Smooth muscle cell (in vitro differentiated cells): Measurements from ENCODE around the gene SLC35B2. TPM values are rescaled to one million over a fixed set of nuclear protein-coding genes. Genes with fewer than 3 reads are reported as not detected.

Source experiments
- DNase-seq: peaks from one replicate; lab custom pipeline; 2025; ENCODE audit not compliant: unreplicated experiment; lab: John Stamatoyannopoulos, UW
- H2AFZ ChIP-seq: fragments of 200-600 bp; sonication (generic); 2 replicates; pipeline ENCODE4 v1.6.0; 2016; ENCODE audit warnings: antibody characterized with exemption, low read depth, mild to moderate bottlenecking
- H3F3A ChIP-seq: fragments of 200-600 bp; sonication (generic); 2 replicates; pipeline ENCODE4 v1.6.0; 2017; ENCODE audit warnings: antibody characterized with exemption, low read depth
- H3K27ac ChIP-seq: fragments of 200-600 bp; sonication (generic); 2 replicates; pipeline ENCODE4 v1.5.1; 2016; ENCODE audit warnings: low read depth, mild to moderate bottlenecking
- H3K27me3 ChIP-seq: fragments of 200-600 bp; sonication (generic); 2 replicates; pipeline ENCODE4 v1.6.1; 2016; ENCODE audit warnings: low read depth, mild to moderate bottlenecking
- H3K36me3 ChIP-seq: fragments of 200-600 bp; sonication (generic); 2 replicates; pipeline ENCODE4 v1.5.1; 2016; ENCODE audit warnings: low read depth
- H3K4me1 ChIP-seq: fragments of 200-600 bp; sonication (generic); 2 replicates; pipeline ENCODE4 v1.5.1; 2016; ENCODE audit warnings: low read depth
- H3K4me2 ChIP-seq: fragments of 200-600 bp; sonication (generic); 2 replicates; pipeline ENCODE4 v1.6.0; 2016; ENCODE audit warnings: mild to moderate bottlenecking
- H3K4me3 ChIP-seq: fragments of 200-600 bp; sonication (generic); 2 replicates; pipeline ENCODE4 v1.5.1; 2016; ENCODE audit warnings: mild to moderate bottlenecking
- H3K79me2 ChIP-seq: fragments of 200-600 bp; sonication (generic); 2 replicates; pipeline ENCODE4 v1.6.0; 2016; ENCODE audit warnings: low read depth, mild to moderate bottlenecking
- H3K9ac ChIP-seq: fragments of 200-600 bp; sonication (generic); 2 replicates; pipeline ENCODE4 v1.6.0; 2016; ENCODE audit warnings: low read depth
- H3K9me3 ChIP-seq: fragments of 200-600 bp; sonication (generic); replicated peaks from 2 replicates; pipeline ENCODE4 v1.5.1; 2016; ENCODE audit warnings: low read depth
- H4K20me1 ChIP-seq: fragments of 200-600 bp; sonication (generic); 2 replicates; pipeline ENCODE4 v1.6.0; 2016; ENCODE audit warnings: low read depth
- WGBS: methylation state at CpG from one replicate; pipeline ENCODE4 v1.1.7; 2016; ENCODE audit warnings: low lambda C conversion rate; 5-methylcytosine and 5-hydroxymethylcytosine counted together
- polyA plus RNA-seq: library from polyadenylated mRNA; unstranded; fragments of >200 nt; fragmentation: Nextera tagmentation; extraction: Ambion mirVana; gene quantifications from 2 replicates; pipeline ENCODE4 v1.2.1, GENCODE V29; 2016
- total RNA-seq: library from RNA; depleted of rRNA; stranded (reverse); fragments of >200 nt; gene quantifications from 2 replicates; pipeline ENCODE4 v1.2.3, GENCODE V29; 2014
- TF ChIP-seq, protein P1 (sequence below): fragments of 200-600 bp; sonication (generic); IDR thresholded peaks from 2 replicates; pipeline ENCODE4 v1.5.1; 2017; ENCODE audit warnings: borderline replicate concordance, mild to moderate bottlenecking, antibody characterized with exemption; ENCODE audit not compliant: insufficient read depth, poor library complexity, severe bottlenecking

The SLC35B2 gene
- total and polyA plus RNA-seq, 2 experiments from 2014 or later, result 68.6 to 112 TPM

DNA sequence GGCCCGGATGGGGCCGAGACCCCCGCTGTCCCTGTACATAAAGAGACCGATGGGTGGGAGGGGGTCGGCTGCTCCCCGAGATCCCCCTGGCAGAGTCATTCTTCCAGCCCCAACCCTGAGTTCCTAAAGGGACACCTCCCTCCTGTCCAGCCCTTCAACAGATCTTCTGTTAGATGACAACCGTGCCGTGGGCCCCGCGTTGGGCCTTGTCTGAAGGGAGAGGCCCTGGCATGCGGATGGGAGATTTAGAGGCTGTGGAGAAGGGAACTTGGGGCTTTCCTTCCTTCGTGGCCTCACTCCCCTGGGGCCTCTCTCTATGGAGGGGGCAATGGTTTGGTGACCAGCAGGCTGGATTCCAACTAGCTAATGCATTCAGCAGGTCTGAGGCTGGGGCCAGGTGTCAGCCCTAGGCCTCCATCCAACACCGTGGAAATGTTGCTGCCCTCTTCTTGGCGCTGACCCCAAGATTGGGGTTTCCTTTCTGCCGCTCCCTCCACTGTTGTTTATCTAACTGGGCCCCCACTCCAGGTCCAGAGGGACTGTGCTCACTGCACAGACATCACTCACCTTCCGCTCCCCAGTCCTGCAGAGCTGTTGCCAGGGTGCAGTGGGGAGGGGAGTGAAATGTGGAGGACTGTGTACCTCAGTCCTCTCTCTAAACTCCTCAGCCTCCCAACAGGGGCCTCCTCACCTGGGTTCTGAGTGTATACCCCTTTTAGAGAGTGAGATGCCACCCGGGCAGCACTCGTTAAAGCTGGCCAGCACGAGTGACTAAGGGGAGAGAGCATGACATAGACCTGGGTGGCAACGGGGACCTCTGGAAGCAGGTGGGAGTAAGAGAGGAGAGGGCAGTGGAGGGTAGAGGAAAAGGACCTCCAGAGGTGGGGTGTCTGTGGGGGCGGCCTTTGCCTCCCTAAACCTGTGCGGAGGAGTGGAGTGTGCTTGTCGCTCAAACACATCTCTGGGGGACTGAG is 19.6 kb upstream of the SLC35B2 start:
- no peak overlapping the region for H2AFZ ChIP-seq
- no peaks in the 10 kb centered on the region for H4K20me1 ChIP-seq
- H3K4me3 ChIP-seq, result no peak overlapping the region
- H3K27me3 ChIP-seq, result peaks cover 69% of the 10 kb centered on the region
- no peaks in the 10 kb centered on the region for H3F3A ChIP-seq
- no peaks in the 10 kb centered on the region for H3K4me1 ChIP-seq
- no peak for DNase-seq
- no peaks in the 10 kb centered on the region for H3K79me2 ChIP-seq
- H3K9ac ChIP-seq, result no peak overlapping the region
- H3K36me3 ChIP-seq, result no peaks in the 10 kb centered on the region
- TF ChIP-seq, protein P1, sequence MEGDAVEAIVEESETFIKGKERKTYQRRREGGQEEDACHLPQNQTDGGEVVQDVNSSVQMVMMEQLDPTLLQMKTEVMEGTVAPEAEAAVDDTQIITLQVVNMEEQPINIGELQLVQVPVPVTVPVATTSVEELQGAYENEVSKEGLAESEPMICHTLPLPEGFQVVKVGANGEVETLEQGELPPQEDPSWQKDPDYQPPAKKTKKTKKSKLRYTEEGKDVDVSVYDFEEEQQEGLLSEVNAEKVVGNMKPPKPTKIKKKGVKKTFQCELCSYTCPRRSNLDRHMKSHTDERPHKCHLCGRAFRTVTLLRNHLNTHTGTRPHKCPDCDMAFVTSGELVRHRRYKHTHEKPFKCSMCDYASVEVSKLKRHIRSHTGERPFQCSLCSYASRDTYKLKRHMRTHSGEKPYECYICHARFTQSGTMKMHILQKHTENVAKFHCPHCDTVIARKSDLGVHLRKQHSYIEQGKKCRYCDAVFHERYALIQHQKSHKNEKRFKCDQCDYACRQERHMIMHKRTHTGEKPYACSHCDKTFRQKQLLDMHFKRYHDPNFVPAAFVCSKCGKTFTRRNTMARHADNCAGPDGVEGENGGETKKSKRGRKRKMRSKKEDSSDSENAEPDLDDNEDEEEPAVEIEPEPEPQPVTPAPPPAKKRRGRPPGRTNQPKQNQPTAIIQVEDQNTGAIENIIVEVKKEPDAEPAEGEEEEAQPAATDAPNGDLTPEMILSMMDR, result no peak
- WGBS, result 91% methylated on average over 20 of the region's 23 CpGs
- no peak overlapping the region for H3K27ac ChIP-seq
- H3K9me3 ChIP-seq, result no peaks in the 10 kb centered on the region
- no peak overlapping the region for H3K4me2 ChIP-seq

DNA sequence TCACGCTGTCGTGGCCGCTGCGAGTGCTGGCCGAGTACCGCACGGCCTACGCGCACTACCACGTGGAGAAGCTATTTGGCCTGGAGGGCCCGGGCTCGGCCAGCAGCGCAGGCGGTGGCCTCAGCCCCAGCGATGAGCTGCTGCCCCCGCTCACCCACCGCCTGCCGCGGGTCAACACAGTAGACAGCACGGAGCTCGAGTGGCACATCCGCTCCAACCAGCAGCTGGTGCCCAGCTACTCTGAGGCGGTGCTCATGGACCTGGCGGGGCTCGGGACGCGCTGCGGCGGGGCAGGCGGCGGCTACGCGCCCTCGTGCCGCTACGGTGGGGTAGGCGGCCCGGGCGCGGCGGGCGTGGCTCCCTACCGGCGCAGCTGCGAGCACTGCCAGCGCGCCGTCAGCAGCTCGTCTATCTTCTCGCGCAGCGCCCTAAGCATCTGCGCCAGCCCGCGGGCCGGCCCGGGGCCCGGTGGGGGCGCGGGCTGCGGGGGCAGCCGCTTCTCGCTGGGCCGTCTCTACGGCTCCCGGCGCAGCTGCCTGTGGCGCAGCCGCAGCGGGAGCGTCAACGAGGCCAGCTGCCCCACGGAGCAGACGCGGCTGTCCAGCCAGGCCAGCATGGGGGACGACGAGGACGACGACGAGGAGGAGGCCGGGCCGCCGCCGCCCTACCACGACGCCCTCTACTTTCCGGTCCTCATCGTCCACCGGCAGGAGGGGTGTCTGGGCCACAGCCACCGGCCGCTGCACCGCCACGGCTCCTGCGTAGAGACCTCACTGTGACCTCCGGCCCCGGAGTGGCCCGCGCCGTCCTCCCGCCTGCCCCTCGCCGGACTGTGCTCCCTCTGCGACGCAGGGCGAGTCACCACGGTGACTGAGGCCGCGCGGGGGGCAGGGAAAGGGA is 18.7 kb upstream of the SLC35B2 start:
- Histone ChIP-seq H4K20me1 (no peaks in the 10 kb centered on the region), H3F3A (no peaks in the 10 kb centered on the region), H3K4me2 (peak overlapping the region; percentile 61), H3K27me3 (peaks cover 75% of the 10 kb centered on the region), H3K36me3 (no peaks in the 10 kb centered on the region), H3K79me2 (no peaks in the 10 kb centered on the region), H2AFZ (no peak overlapping the region), H3K9me3 (no peaks in the 10 kb centered on the region), H3K4me1 (no peaks in the 10 kb centered on the region), H3K9ac (no peak overlapping the region), H3K4me3 (no peak overlapping the region), H3K27ac (no peak overlapping the region)
- TF ChIP-seq, protein P1, result no peak
- DNase-seq, result no peak
- 49% methylated on average over 89 of the region's 109 CpGs for WGBS

DNA sequence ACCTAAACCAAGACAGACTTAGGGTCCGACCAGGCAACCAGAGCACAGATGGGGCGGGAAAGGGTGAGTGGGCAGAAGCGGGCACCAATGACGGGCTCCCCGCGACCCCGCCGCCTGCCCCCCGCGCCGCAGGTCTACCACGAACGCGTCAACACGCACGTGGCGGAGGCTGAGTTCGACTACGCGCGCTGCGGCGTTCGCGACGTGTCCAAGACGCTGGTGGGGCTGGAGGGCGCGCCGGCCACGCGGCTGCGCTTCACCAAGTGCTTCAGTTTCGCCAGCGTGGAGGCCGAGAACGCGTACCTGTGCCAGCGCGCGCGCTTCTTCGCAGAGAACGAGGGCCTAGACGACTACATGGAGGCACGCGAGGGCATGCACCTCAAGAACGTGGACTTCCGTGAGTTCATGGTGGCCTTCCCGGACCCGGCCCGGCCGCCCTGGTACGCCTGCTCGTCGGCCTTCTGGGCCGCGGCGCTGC is 18.0 kb upstream of the SLC35B2 start:
- WGBS, result 95% methylated on average over 59 of the region's 59 CpGs
- no peaks in the 10 kb centered on the region for H3K4me1 ChIP-seq
- H3K36me3 ChIP-seq, result no peaks in the 10 kb centered on the region
- no peaks in the 10 kb centered on the region for H3F3A ChIP-seq
- TF ChIP-seq, protein P1, result no peak
- no peak overlapping the region for H2AFZ ChIP-seq
- no peak overlapping the region for H3K4me3 ChIP-seq
- no peak overlapping the region for H3K27ac ChIP-seq
- DNase-seq, result no peak
- no peak overlapping the region for H3K4me2 ChIP-seq
- peaks cover 73% of the 10 kb centered on the region for H3K27me3 ChIP-seq
- no peak overlapping the region for H3K9ac ChIP-seq
- H4K20me1 ChIP-seq, result no peaks in the 10 kb centered on the region
- H3K79me2 ChIP-seq, result no peaks in the 10 kb centered on the region
- no peaks in the 10 kb centered on the region for H3K9me3 ChIP-seq
